Right lobe of liver (tissue), 6 donors: ENCODE data around the gene SENP6. TPM values are rescaled to one million over a fixed set of nuclear protein-coding genes. Genes with fewer than 3 reads are reported as not detected.

ENCODE experiments used
- ATAC-seq, 4 donors: fragments of 200-7000 bp; cut with Tn5 transposase; one replicate each; pipeline ENCODE4 v1.9.1; 2020; ENCODE audit warnings: mild to moderate bottlenecking in 4 of 4, moderate library complexity in 4 of 4
- DNase-seq, 3 donors: peaks; one replicate each; pipeline ENCODE4 v3.0.0-alpha.2; 2020
- H3K27ac ChIP-seq, 3 donors: fragments of 200-600 bp; one replicate each; pipeline ENCODE4 v1.8.0; 2022
- H3K27me3 ChIP-seq, 2 donors: fragments of 200-600 bp; one replicate each; pipeline ENCODE4 v1.8.0; 2022
- H3K36me3 ChIP-seq, 4 donors: fragments of 200-600 bp; sonication (generic) in 1 of 4; one replicate each; pipeline versions ENCODE4 v1.5.1 to v1.8.0; 2017 to 2022; ENCODE audit warnings: control low read depth in 1 of 4
- H3K4me1 ChIP-seq, 4 donors: fragments of 200-600 bp; sonication (generic) in 1 of 4; one replicate each; pipeline versions ENCODE4 v1.5.1 to v1.8.0; 2017 to 2022; ENCODE audit warnings: control low read depth in 1 of 4
- H3K4me3 ChIP-seq, 3 donors: fragments of 200-600 bp; one replicate each; pipeline ENCODE4 v1.8.0; 2022
- H3K9me3 ChIP-seq, 4 donors: fragments of 200-600 bp; sonication (generic) in 1 of 4; one replicate each; pipeline versions ENCODE4 v1.5.1 to v1.8.0; 2017 to 2022; ENCODE audit warnings: control low read depth in 1 of 4
- POLR2A ChIP-seq: fragments of 450-650 bp; IDR thresholded peaks from one replicate; pipeline ENCODE4 v1.6.1; 2017; ENCODE audit warnings: antibody characterized with exemption, mild to moderate bottlenecking
- WGBS: methylation state at CpG from one replicate; pipeline ENCODE4 v1.1.6; 2018; ENCODE audit warnings: low coverage, low lambda C conversion rate; ENCODE audit not compliant: insufficient coverage; ENCODE audit errors: missing lambda C conversion rate; 5-methylcytosine and 5-hydroxymethylcytosine counted together
- intact Hi-C, 2 donors: fragments of 100-400 bp; cut with DNase I; formaldehyde crosslinking; loops; one replicate each; pipeline versions ENCODE4 v1.11.2 to v1.14.1; 2022
- long read RNA-seq: library from polyadenylated mRNA; unstranded; transcript quantifications from one replicate; pipeline ENCODE4 v2.0.0, GENCODE V29; 2019
- total RNA-seq, 6 experiments: library from RNA; depleted of rRNA in 2 of 6; stranded (reverse); fragments of >200 nt in 2 of 6; fragmentation: NEBNext Ultra II Directional in 3 of 6; extraction: Animal tissue kit (Norgen Biotek cat#: 25700) in 3 of 6; gene quantifications; one replicate each; pipeline versions ENCODE4 v1.1.0 to v1.2.4, GENCODE V29; 2016 to 2023
- TF ChIP-seq, protein P1 (sequence below), 4 donors: fragments of 200-600 bp in 3 of 4; fragments of 450-650 bp in 1 of 4; IDR thresholded peaks; one replicate each; pipeline versions ENCODE4 v1.5.1 to v1.8.0; 2016 to 2022; ENCODE audit warnings: antibody characterized with exemption in 4 of 4, mild to moderate bottlenecking in 2 of 4
- donor health status: DM: no; HTN: yes; CAD: no.
- donor health status: DM: no; HTN: no; CAD: no.
- donor health status: DM: no; HTN: no; CAD: no.
- donor health status: DM: no; HTN: yes; CAD: no.
- donor health status: DM: no; HTN: yes; CAD: no.

SENP6 gene, protein sequence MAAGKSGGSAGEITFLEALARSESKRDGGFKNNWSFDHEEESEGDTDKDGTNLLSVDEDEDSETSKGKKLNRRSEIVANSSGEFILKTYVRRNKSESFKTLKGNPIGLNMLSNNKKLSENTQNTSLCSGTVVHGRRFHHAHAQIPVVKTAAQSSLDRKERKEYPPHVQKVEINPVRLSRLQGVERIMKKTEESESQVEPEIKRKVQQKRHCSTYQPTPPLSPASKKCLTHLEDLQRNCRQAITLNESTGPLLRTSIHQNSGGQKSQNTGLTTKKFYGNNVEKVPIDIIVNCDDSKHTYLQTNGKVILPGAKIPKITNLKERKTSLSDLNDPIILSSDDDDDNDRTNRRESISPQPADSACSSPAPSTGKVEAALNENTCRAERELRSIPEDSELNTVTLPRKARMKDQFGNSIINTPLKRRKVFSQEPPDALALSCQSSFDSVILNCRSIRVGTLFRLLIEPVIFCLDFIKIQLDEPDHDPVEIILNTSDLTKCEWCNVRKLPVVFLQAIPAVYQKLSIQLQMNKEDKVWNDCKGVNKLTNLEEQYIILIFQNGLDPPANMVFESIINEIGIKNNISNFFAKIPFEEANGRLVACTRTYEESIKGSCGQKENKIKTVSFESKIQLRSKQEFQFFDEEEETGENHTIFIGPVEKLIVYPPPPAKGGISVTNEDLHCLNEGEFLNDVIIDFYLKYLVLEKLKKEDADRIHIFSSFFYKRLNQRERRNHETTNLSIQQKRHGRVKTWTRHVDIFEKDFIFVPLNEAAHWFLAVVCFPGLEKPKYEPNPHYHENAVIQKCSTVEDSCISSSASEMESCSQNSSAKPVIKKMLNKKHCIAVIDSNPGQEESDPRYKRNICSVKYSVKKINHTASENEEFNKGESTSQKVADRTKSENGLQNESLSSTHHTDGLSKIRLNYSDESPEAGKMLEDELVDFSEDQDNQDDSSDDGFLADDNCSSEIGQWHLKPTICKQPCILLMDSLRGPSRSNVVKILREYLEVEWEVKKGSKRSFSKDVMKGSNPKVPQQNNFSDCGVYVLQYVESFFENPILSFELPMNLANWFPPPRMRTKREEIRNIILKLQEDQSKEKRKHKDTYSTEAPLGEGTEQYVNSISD
- total RNA-seq = 10 to 100 TPM; 21.8 to 43.4 (median 31.6) TPM
- long read RNA-seq, partial matches to known transcripts = 2 of 5 reads
- long read RNA-seq, other reads (novel, unspliced or antisense) = 2 of 5 reads

DNA sequence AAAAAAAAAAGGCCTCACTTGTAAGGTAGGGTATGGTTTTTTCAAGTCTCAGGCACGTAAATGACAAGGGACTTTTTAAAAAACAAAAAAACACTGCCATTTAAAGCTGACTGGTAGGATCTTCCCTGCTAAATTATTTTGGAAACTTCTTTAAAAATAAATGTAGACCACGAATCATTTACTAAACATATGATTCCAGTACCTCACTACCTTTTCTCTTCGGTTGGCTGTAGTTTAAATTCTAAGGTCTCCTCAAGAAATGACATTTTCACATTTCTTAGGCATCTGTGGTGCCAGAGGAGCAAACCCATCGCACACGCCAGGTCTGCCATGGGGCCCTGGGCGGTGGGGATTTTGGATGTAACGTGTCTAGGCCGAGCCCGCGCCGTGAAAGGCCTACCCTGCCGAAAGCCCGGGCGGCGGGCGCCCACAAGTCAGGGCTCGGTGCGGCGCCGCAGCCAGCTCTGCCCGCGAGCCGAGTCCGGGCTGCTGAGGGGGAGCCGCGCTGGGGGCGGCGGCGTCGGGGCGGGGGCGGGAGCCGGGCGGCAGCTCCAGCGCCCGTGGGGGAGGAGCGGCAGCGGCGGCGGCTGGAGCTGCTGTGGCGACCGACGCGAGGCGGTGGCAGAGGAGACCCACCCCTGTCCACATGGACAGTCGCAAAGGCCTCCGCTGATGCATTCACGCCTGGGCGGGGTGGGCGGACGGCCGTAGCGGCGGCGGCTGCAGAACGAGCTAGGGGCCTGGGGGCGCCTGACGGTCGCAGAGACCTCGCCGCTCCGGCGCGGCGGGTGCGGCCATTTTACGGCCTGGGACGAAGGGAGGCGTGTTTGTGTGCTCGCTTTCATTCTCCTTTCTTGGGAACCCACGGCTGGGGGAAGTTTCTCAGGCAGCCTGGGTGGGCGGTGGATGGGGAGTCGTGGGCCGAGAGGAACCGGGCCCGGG is at the start of gene SENP6:
SENP6 (plus strand) TSS at position 577 of the 942 bp plus-strand sequence. CDS start 645 bp downstream, outside the sequence.
- H3K27me3 ChIP-seq = no peaks in the 10 kb centered on the region
- H3K36me3 ChIP-seq = no peaks in the 10 kb centered on the region
- H3K9me3 ChIP-seq = no peaks in the 10 kb centered on the region
- TF ChIP-seq POLR2A = peak; percentile 91
- TF ChIP-seq, protein P1, sequence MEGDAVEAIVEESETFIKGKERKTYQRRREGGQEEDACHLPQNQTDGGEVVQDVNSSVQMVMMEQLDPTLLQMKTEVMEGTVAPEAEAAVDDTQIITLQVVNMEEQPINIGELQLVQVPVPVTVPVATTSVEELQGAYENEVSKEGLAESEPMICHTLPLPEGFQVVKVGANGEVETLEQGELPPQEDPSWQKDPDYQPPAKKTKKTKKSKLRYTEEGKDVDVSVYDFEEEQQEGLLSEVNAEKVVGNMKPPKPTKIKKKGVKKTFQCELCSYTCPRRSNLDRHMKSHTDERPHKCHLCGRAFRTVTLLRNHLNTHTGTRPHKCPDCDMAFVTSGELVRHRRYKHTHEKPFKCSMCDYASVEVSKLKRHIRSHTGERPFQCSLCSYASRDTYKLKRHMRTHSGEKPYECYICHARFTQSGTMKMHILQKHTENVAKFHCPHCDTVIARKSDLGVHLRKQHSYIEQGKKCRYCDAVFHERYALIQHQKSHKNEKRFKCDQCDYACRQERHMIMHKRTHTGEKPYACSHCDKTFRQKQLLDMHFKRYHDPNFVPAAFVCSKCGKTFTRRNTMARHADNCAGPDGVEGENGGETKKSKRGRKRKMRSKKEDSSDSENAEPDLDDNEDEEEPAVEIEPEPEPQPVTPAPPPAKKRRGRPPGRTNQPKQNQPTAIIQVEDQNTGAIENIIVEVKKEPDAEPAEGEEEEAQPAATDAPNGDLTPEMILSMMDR (IDR thresholded peaks at IDR 0.05) = no peak
- H3K4me3 ChIP-seq = peak within 1 kb of the TSS; percentile 77 to 90 (median 81)
- intact Hi-C loops = no loop called here
- DNase-seq (peak; percentile 87 to 89 (median 88)), ATAC-seq (peak; percentile 91 to 96 (median 93))
- peaks cover 0 to 22% (median 4%) of the 10 kb centered on the region in 4 donors for H3K4me1 ChIP-seq
- 1% methylated on average over 8 of the region's 76 CpGs for WGBS
- H3K27ac ChIP-seq = peak within 1 kb of the TSS; percentile 89 to 96 (median 94)

DNA sequence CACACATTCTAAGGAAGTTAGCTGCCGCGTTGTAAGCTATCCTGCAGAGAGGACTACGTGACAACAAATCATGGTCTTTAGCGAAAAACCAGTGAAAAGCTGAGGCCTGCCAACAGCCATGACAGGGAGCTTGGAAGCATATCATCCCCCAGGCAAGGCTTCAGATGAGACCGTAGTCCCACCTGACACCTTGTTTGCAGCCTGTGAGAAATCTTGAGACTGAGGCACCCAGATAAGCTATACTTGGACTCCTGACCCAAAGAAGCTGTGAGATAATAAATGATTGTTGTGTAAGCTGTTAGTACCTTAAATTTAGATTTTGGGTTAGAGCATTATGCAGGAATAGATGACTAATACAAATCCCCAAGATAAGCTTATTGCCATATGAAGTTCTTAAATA is 45.4 kb upstream of the SENP6 start:
- WGBS = 73% methylated on average over 5 of the region's 5 CpGs

DNA sequence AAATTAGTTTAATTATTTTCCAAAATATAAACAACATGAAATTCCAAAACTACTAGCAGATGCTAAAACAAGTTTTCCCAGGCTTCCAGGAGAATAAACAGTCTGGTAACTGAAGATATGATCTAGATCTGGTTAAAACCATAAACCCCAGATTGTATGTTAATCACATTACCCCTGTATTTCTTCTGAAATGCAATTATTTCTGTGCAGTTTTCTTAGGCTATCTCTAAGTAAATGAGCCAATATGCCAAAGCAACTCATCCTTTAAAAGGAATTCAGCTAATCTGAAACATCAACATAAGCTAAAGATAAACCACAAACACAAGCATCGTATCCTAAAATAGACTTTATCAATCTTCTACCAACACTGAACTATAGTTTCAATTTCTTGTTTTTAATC is 44.6 kb upstream of the SENP6 start:
- intact Hi-C loops = no loop called here
- 55% methylated on average over 1 of the region's 1 CpG for WGBS
- H3K4me1 ChIP-seq = no peaks in the 10 kb centered on the region
- H3K27me3 ChIP-seq = no peaks in the 10 kb centered on the region
- ATAC-seq (no peak), DNase-seq (no peak)
- no peaks in the 10 kb centered on the region for H3K36me3 ChIP-seq
- H3K27ac ChIP-seq = no peak overlapping the region
- TF ChIP-seq, protein P1 (IDR thresholded peaks at IDR 0.05) = no peak
- TF ChIP-seq POLR2A = no peak
- no peak overlapping the region for H3K4me3 ChIP-seq
- H3K9me3 ChIP-seq = no peaks in the 10 kb centered on the region

More for the DNA sequence above, 45.4 kb upstream of the SENP6 start:
- Histone ChIP-seq H3K27ac (no peak overlapping the region), H3K9me3 (no peaks in the 10 kb centered on the region), H3K27me3 (no peaks in the 10 kb centered on the region), H3K36me3 (no peaks in the 10 kb centered on the region), H3K4me3 (no peak overlapping the region), H3K4me1 (no peaks in the 10 kb centered on the region)
- no peak for DNase-seq
- intact Hi-C loops = no loop called here
- TF ChIP-seq, protein P1 (IDR thresholded peaks at IDR 0.05) = no peak
- no peak for TF ChIP-seq POLR2A
- no peak for ATAC-seq
